Right forelimb (tissue), 1 donor: Measurements from ENCODE around the gene QKI.
"Not testable (repeated sequence)": the region's sequence is repeated elsewhere in the genome, so short reads cannot be mapped to it uniquely, and the experiment has no call there.

ENCODE experiments used
- DNase-seq: peaks from one replicate; pipeline ENCODE4 v3.0.0-alpha.2; 2018

Gene QKI

GRCh38 chr6:163585932-163586437 is 171.5 kb downstream of the QKI start:
- DNase-seq, result no peak

GRCh38 chr6:163586888-163587287 is 172.4 kb downstream of the QKI start:
- DNase-seq, result no peak

GRCh38 chr6:163588220-163588919 is 173.9 kb downstream of the QKI start:
- DNase-seq, result no peak

- no peak for DNase-seq
These were observed 174.9 kb downstream of the QKI start for GRCh38 chr6:163589387-163589786.

GRCh38 chr6:163590132-163590531 is 175.6 kb downstream of the QKI start:
- not testable (repeated sequence) for DNase-seq

GRCh38 chr6:163592872-163593271 is 178.4 kb downstream of the QKI start:
- DNase-seq, result no peak

- no peak for DNase-seq
These were observed 181.7 kb downstream of the QKI start for GRCh38 chr6:163596174-163596573.

GRCh38 chr6:163599136-163599535 is 184.6 kb downstream of the QKI start:
- no peak for DNase-seq

- DNase-seq, result no peak
These were observed 185.2 kb downstream of the QKI start for GRCh38 chr6:163599684-163600083.

- DNase-seq, result no peak
These were observed 185.8 kb downstream of the QKI start for GRCh38 chr6:163600331-163600730.

- DNase-seq, result no peak
These were observed 186.3 kb downstream of the QKI start for GRCh38 chr6:163600781-163601180.

GRCh38 chr6:163602851-163603250 is 188.3 kb downstream of the QKI start:
- no peak for DNase-seq

GRCh38 chr6:163603395-163603794 is 188.9 kb downstream of the QKI start:
- DNase-seq, result no peak

- no peak for DNase-seq
These were observed 191.0 kb downstream of the QKI start for GRCh38 chr6:163605385-163606097.

GRCh38 chr6:163607792-163608191 is 193.3 kb downstream of the QKI start:
- no peak for DNase-seq

- no peak for DNase-seq
These were observed 193.7 kb downstream of the QKI start for GRCh38 chr6:163608204-163608644.

GRCh38 chr6:163612200-163612599 is 197.7 kb downstream of the QKI start:
- DNase-seq, result no peak

- no peak for DNase-seq
These were observed 198.5 kb downstream of the QKI start for GRCh38 chr6:163613025-163613424.

- no peak for DNase-seq
These were observed 199.2 kb downstream of the QKI start for GRCh38 chr6:163613668-163614067.

- no peak for DNase-seq
These were observed 201.9 kb downstream of the QKI start for GRCh38 chr6:163616452-163616851.

GRCh38 chr6:163617549-163617948 is 203.0 kb downstream of the QKI start:
- no peak for DNase-seq

- no peak for DNase-seq
These were observed 205.6 kb downstream of the QKI start for GRCh38 chr6:163620101-163620500.

- DNase-seq, result no peak
These were observed 206.3 kb downstream of the QKI start for GRCh38 chr6:163620670-163621330.

GRCh38 chr6:163625265-163625664 is 210.7 kb downstream of the QKI start:
- no peak for DNase-seq
